Right ventricle myocardium inferior (tissue), 1 donor: ENCODE data around the gene C2. TPM values are rescaled to one million over a fixed set of nuclear protein-coding genes. Genes with fewer than 3 reads are reported as not detected.

Experiments used
- ATAC-seq: fragments of 200-7000 bp; cut with Tn5 transposase; one replicate; pipeline ENCODE4 v1.9.1; 2020; ENCODE audit warnings: mild to moderate bottlenecking, moderate library complexity
- DNase-seq: peaks from one replicate; pipeline ENCODE4 v3.0.0; 2021; ENCODE audit errors: missing footprints
- intact Hi-C: fragments of 100-400 bp; cut with DNase I; formaldehyde crosslinking; loops from one replicate; pipeline ENCODE4 v1.11.0; 2022
- long read RNA-seq: library from polyadenylated mRNA; unstranded; transcript quantifications from one replicate; pipeline ENCODE4 v2.0.0, GENCODE V29; 2021
- total RNA-seq: library from RNA; stranded (reverse); fragmentation: NEBNext Ultra II Directional; extraction: Animal tissue kit (Norgen Biotek cat#: 25700); gene quantifications from one replicate; pipeline ENCODE4 v1.2.1, GENCODE V29; 2021
- donor health status: DM: no; HTN: yes; CAD: no; lungs with severe emphysema.

C2 gene
- 8.9 TPM for total RNA-seq
- long read RNA-seq, partial matches to known transcripts = 0 of 5 reads
- long read RNA-seq, other reads (novel, unspliced or antisense) = 1 of 5 reads

GRCh38 chr6:31927242-31927862 is at the start of gene C2:
C2 (plus strand) TSS chr6:31927717; CDS start chr6:31927753, 36 bp downstream.
- intact Hi-C loops = no loop called here
- no peak for DNase-seq
- ATAC-seq = no peak

GRCh38 chr6:31878222-31878621 is 49.3 kb upstream of the C2 start:
- no peak for ATAC-seq
- peak; percentile 6 for DNase-seq
- intact Hi-C loops = no loop called here

DNA sequence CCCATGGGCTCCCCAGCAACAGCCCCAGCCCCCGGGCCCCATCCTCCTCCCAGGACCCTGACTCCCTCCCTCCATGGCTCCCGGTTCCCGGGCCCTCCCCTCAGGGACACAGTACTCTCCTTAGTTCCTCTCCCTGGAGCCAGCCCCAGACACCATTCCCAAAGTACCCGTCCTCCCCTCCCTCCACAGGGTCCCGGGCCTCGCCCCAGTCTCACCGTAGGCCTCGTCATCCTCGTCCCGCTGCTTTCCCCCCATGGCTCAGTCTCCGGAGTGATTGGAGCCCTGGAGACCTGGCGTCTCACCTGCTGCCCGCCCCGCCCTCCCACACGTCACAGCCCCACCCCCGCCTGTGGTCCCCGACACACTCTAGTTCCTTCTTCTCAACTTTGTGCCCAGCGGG is 48.8 kb upstream of the C2 start, which contains the start of gene SLC44A4:
SLC44A4 (minus strand) TSS at position 272 of the 400 bp plus-strand sequence; CDS start at position 255, 17 bp downstream.
- peak; percentile 53 for DNase-seq
- no peak for ATAC-seq
- intact Hi-C loops = no loop called here

- intact Hi-C loops = no loop called here
- no peak for ATAC-seq
- DNase-seq = no peak
Observed at GRCh38 chr6:31879143-31879542, 48.4 kb upstream of the C2 start.

- ATAC-seq (no peak), DNase-seq (peak; percentile 64)
- intact Hi-C loops = no loop called here
Observed at GRCh38 chr6:31879901-31880300, 47.6 kb upstream of the C2 start.

- peak; percentile 7 for DNase-seq
- intact Hi-C loops = no loop called here
- no peak for ATAC-seq
Observed at GRCh38 chr6:31880616-31881015, 46.9 kb upstream of the C2 start.

DNA sequence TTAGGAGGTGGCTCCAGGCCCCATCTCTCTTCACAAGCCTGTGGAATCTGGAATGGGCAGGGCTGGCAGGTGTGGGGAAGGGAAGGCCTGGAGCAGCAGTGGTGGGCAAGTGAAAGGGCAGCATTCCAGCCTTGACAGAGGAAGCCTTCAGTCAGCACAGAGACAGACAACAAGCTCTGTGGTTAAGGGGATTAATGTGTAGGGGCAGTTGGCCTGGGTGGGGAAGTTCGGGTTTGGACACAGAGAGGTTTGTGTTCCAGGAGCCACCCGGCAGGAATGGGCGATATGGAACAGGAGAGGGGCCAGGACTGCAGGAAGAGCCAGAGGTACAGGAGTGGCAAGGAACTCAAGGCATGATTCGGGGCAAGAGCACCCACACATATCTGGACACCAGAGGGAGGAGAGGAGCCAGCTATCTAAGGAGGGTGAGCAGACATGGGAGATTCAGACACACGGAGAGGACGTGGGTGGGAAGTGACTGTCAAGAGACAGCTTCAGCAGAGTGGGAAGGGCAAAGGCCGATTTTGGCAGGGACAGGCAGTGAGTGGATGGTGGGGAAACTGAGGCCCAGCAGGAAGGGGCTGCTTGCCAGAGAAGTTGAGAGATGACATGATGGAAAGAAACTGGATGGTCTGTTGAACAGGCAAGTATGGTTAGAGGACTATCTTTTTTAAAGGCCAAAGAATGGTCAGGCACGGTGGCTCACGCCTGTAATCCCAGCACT is 46.2 kb upstream of the C2 start:
- DNase-seq (peak; percentile 58), ATAC-seq (no peak)
- intact Hi-C loops = no loop called here

DNA sequence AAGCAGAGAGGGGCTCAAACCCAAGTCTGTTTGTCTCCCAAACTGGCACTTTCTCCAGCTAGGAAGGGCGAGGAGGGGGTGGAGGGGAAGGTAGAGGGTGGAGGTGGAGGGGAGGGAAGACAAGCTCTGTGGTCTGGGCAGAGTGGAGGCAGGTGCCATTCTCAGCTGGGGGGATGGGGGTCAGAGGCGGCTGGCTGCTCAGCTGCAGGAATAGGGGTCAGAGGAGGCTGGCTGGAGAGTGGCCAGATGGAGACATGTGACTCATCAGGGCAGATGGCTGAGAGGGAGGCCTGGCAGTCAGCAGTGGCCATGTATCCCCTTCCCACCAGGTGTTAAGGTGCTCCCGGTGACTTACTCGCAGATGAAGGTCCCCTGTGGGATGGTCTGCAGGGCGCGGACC is 45.2 kb upstream of the C2 start:
- no peak for ATAC-seq
- DNase-seq = peak; percentile 50
- intact Hi-C loops = no loop called here

DNA sequence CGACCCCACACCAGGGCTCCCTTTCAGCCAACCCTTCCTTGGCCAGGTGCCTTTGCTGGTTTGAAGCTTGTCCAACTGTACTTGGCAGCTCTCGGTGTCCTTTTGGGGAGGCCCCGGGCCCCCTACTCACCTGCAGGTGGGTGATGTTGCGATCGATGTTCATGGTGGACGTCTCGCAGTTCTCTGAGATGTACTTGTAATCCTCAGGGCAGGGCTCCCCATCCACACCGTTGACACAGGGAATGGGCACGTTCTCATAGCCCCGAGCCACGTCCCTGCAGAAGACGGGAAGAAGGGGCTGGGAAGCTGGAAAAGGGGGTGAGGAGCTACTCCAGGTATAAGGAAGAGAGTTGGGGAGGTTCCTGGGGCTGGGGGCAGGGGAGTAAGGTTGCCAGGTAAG is 43.8 kb upstream of the C2 start:
- DNase-seq = no peak
- intact Hi-C loops = no loop called here
- ATAC-seq = no peak

DNA sequence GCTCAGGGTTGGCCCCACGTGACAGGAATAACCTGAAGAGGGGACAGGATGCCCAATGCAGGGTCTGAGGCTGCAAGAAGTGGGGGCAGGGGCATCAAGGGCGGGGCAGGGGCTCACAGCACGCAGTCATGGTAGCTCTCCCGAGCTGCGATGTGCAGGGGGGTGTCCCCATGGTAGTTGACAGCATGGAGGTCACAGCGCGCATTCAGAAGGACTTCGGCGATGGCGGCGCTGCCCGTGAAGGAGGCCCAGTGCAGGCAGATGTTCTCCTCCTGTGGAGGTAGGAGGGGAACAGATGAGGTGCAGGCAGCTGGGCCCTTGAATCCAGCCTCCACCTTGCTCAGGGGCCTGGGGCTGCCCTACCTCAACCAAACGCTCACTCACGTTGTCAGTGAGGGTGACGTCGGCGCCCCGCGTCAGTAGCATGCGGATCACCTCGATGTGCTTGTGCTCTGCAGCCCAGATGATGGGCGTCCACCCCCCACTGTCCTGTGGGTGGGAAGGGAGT is 42.9 kb upstream of the C2 start:
- intact Hi-C loops = no loop called here
- ATAC-seq (no peak), DNase-seq (no peak)

DNA sequence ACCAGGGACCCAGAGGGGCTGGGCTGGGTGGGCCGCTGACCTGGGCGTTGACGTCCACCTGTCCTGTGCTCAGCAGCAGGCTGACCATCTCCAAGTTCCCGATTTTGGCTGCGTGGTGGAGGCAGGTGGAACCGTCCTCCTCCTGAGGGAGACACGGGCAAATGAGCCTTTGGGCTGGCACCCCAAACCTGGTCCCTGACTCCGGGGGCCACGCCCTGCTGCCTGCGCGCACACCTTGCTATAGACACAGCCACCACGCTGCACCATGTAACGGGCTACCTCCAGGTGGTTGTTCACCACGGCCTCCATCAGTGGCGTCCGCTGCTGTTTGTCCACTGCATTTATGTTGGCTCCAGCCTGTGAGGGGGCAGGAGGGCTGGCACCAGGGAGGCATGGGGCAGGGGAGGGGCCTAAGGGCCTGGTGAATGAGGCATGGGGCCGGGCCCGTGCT is 41.0 kb upstream of the C2 start:
- intact Hi-C loops = no loop called here
- DNase-seq = no peak

GRCh38 chr6:31887173-31888007 is 40.1 kb upstream of the C2 start:
- ATAC-seq = no peak
- DNase-seq = no peak
- intact Hi-C loops = loop anchor here (2.0 kb wide), 1 partner anchor 207 kb away; the partner anchor contains the start of gene LY6G5C

More for the DNA sequence above, 41.0 kb upstream of the C2 start:
- no peak for ATAC-seq

DNA sequence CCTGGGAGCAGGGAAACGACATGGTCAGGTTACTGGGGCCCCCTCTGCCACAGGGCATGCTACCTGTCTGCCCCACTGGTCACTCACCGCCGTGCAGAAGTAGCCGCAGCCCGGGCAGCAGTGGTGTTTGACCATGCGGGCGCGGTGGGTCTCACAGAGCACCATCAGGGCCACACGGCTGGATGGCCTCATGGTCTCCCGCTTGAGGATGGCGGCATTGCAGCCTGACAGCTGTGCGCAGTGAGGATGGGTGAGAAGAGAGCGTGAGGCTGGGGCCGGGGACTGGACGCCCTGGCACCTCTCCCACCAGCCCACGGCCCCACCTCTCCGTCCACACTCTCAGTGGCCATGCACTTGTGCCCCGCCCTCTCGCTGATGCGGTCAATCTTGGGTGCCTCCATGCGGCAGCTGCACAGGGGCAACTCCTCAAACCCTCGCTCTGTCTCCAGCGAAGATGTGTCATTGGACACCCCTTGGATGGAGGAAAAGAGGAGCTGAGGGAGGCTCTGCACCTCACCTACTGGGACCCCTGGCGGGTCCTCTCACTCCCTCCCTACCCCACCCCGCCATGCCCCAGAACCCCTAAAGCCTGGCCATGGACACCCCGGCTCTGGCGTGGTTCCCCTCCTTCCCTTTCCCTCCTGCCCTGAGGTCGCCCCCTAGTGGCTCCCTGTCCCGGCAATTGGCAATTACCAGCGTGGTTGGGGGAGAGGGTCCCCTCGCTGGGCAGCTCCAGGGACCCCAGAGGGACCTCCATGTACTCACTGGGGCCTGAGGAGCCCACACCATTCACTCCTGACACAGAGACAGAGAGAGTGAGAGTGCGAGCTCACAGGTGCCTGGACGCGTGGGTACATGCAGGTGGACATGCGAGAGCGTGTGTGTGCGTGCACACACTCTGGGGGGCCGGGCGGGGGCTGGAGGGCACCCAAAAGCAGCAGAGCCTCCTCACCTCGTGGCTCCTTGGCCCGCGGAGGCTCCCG is 39.0 kb upstream of the C2 start:
- DNase-seq = no peak
- intact Hi-C loops = loop anchor here (2.0 kb wide), 1 partner anchor 208 kb away; the partner anchor contains the start of gene LY6G5C

DNA sequence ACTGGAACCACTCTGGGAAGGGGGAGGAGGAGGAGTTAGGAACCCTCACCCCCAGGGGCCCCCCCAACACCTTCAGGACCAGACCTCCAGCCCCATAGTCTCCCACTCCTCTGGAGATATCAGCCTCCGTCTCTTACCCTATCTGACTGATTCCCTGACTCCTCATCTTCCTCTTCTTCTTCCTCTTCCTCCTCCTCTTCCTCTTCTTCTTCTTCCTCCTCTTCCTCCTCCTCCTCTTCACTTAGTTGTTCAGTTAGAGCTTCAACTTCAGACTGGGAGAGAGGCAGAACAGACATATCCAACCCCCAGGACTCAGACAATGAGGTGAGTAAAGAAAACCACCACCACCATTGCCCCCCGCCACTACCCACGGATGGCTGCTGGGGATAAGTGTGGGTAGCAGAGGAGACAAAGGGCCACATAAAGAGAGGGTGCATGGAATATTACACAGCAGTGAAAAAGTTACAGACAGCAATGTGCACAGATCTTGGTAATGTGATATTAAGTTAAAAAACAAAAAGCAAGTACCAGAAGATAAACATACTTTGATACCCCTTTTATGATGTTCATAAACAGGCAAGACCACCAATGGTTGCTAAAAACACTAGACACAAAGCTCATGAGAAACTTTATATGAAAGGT is 38.1 kb upstream of the C2 start:
- intact Hi-C loops = loop anchor here (2.0 kb wide), 1 partner anchor 209 kb away; the partner anchor contains the start of gene LY6G5C
- ATAC-seq (no peak), DNase-seq (no peak)

More for the DNA sequence above, 39.0 kb upstream of the C2 start:
- peak; percentile 23 for ATAC-seq

DNA sequence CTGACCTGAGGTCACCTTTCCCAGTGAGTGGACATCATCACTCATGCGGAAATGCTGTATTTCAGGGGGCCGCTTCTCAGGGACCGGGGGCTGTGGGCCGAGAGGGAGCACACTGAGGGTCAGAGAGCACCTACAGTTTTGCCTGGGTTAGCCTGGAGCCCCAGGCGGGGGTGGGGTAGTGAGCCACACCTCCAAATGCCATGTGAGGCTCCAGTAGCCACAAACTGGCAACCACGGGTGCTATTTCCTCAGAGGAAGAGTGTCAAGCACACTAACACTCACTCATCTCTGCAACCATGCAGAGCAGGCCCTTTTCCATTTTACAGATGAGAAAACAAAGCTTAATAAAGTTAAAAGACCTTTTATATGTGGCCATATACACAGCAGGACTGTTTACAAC is 34.7 kb upstream of the C2 start:
- ATAC-seq = no peak
- no peak for DNase-seq
- intact Hi-C loops = no loop called here

DNA sequence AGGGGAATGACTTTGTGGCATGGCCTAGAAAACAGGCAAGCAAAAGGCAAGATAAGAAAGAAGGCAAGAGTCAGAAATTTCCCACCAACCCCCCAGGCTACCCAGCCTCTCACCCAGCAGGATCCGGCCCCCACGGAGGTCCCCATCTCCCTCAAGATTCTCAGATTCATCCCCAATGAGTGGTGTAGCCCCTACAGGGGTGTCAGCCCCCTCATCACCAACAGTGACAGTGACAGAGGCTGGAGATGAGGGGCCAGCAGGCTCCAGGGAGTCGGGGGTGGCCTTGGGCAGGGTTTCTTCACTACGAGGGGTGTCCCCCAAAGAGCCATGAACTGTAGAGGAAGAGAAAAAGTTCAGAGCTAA is 31.0 kb upstream of the C2 start:
- intact Hi-C loops = no loop called here
- DNase-seq = no peak
- ATAC-seq = no peak

DNA sequence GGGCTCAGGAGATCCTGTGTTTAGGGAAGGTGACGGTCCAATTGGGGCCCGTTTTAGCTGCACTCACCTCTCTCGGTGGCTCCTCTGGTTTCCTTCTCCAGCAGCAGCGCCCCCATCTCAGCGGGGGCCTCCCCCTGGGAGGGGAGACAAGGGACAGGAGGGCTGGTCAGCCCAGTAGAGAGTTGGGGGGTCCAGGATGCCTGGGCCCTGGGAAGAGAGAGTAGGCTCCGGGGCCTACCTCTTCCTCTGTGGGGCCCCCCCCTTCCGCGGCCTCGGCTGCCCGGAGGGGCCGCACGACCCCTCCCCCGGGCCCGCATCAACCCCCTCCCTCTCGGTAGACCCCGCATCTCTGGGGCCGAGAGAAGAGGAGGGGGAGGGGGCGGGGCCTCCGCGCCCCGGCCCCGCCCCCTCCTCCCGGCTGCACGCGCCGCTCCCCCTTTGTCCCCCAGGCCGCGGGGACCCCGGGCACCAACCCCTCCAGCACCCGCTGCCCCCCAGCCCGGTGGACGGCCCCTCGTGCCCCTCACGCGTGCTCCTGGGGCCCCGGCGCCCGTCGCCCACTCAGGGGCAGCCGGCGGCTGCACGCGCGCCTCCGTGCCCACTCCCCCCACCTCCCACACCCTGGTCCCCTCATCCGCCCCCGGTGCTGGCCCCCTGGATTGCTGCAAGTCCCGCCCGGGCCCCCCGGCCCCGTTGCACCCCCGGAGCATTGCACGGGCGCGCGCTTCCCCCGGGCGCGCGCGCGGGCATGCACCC is 30.5 kb upstream of the C2 start:
- intact Hi-C loops = no loop called here
- DNase-seq (peak; percentile 76), ATAC-seq (no peak)
